Esophagus muscularis mucosa (tissue), 4 donors: ENCODE measurements around the gene MYOF.

Source experiments
- CTCF ChIP-seq, 3 experiments: fragments of 200-600 bp in 2 of 3; fragments of 450-650 bp in 1 of 3; sonication (generic) in 2 of 3; IDR thresholded peaks; one replicate each; pipeline ENCODE4 v1.5.1; 2017 to 2019; ENCODE audit warnings: antibody characterized with exemption in 3 of 3, mild to moderate bottlenecking in 2 of 3, moderate library complexity in 1 of 3
- EP300 ChIP-seq: sonication (generic); formaldehyde crosslinking; IDR thresholded peaks from one replicate; pipeline ENCODE4 v1.6.1; 2017; ENCODE audit warnings: antibody characterized with exemption
- POLR2A ChIP-seq: fragments of 450-650 bp; IDR thresholded peaks from one replicate; pipeline ENCODE4 v1.6.1; 2017; ENCODE audit warnings: antibody characterized with exemption, moderate library complexity, mild to moderate bottlenecking, low read depth
- POLR2AphosphoS5 ChIP-seq, 2 donors: sonication (generic); formaldehyde crosslinking; IDR thresholded peaks; one replicate each; pipeline ENCODE4 v1.6.1; 2017; ENCODE audit warnings: antibody characterized with exemption in 2 of 2

- TF ChIP-seq CTCF (IDR thresholded peaks at IDR 0.05) (no peak), EP300 (no peak), POLR2A (no peak), POLR2AphosphoS5 (IDR thresholded peaks at IDR 0.05) (peak in 1 of 2 donors; percentile 17)
Measured at GRCh38 chr10:93406364-93407145, 75.6 kb downstream of the MYOF start.
